H9 (cell line): ENCODE results near the gene NGF. TPM values are rescaled to one million over a fixed set of nuclear protein-coding genes. Genes with fewer than 3 reads are reported as not detected.

ENCODE experiments used
- DNase-seq: peaks from one replicate; pipeline ENCODE4 v3.0.0-alpha.2; 2017
- H2AFZ ChIP-seq: one replicate; pipeline ENCODE4 v1.6.1; 2013; ENCODE audit warnings: mild to moderate bottlenecking, low read length, control low read depth, moderate library complexity
- H2AK5ac ChIP-seq: 2 replicates; pipeline ENCODE4 v1.6.1; 2013; ENCODE audit warnings: low read length, control low read depth, mixed read lengths; ENCODE audit not compliant: insufficient read length
- H2BK120ac ChIP-seq: one replicate; pipeline ENCODE4 v1.6.1; 2013; ENCODE audit warnings: low read depth, mild to moderate bottlenecking, low read length, control low read depth, inconsistent platforms; ENCODE audit not compliant: poor library complexity, severe bottlenecking
- H2BK12ac ChIP-seq: 2 replicates; pipeline ENCODE4 v1.6.1; 2013; ENCODE audit warnings: low read length, control low read depth, mixed read lengths, low read depth; ENCODE audit not compliant: insufficient read length
- H2BK15ac ChIP-seq: 2 replicates; pipeline ENCODE4 v1.6.1; 2013; ENCODE audit warnings: low read depth, low read length, control low read depth
- H2BK20ac ChIP-seq: one replicate; pipeline ENCODE4 v1.6.1; 2013; ENCODE audit warnings: low read depth, mild to moderate bottlenecking, low read length, control low read depth, inconsistent platforms; ENCODE audit not compliant: poor library complexity, severe bottlenecking
- H2BK5ac ChIP-seq: 2 replicates; pipeline ENCODE4 v1.6.1; 2013; ENCODE audit warnings: low read length, control low read depth, mixed read lengths; ENCODE audit not compliant: insufficient read length
- H3K14ac ChIP-seq: 2 replicates; pipeline ENCODE4 v1.6.1; 2013; ENCODE audit warnings: low read length, control low read depth; ENCODE audit not compliant: insufficient read depth
- H3K18ac ChIP-seq: 2 replicates; pipeline ENCODE4 v1.6.1; 2013; ENCODE audit warnings: low read depth, mild to moderate bottlenecking, mixed read lengths, low read length, control low read depth; ENCODE audit not compliant: insufficient read length
- H3K23ac ChIP-seq: 2 replicates; pipeline ENCODE4 v1.6.1; 2013; ENCODE audit warnings: low read length, control low read depth, mixed read lengths, low read depth; ENCODE audit not compliant: insufficient read length
- H3K23me2 ChIP-seq: 2 replicates; pipeline ENCODE4 v1.6.1; 2013; ENCODE audit warnings: low read depth, mild to moderate bottlenecking, mixed read lengths, low read length, control low read depth; ENCODE audit not compliant: insufficient read length, poor library complexity, severe bottlenecking
- H3K27ac ChIP-seq: 2 replicates; pipeline ENCODE4 v1.5.1; 2013; ENCODE audit warnings: low read length, control low read depth, mixed read lengths, low read depth; ENCODE audit not compliant: insufficient read length
- H3K27me3 ChIP-seq: 2 replicates; pipeline ENCODE4 v1.6.1; 2013; ENCODE audit warnings: low read length, control low read depth, inconsistent platforms; ENCODE audit not compliant: insufficient read depth
- H3K4ac ChIP-seq: 2 replicates; pipeline ENCODE4 v1.6.1; 2013; ENCODE audit warnings: low read depth, mild to moderate bottlenecking, control low read depth, inconsistent platforms, low read length, moderate library complexity
- H3K4me1 ChIP-seq: 2 replicates; pipeline ENCODE4 v1.6.1; 2013; ENCODE audit warnings: low read length, control low read depth, inconsistent platforms; ENCODE audit not compliant: insufficient read depth
- H3K4me2 ChIP-seq: 2 replicates; pipeline ENCODE4 v1.6.1; 2013; ENCODE audit warnings: low read length, control low read depth, mixed read lengths; ENCODE audit not compliant: insufficient read length, insufficient read depth
- H3K56ac ChIP-seq: 2 replicates; pipeline ENCODE4 v1.6.1; 2013; ENCODE audit warnings: low read depth, mild to moderate bottlenecking, mixed read lengths, low read length, control low read depth; ENCODE audit not compliant: insufficient read length
- H3K79me1 ChIP-seq: 2 replicates; pipeline ENCODE4 v1.6.1; 2013; ENCODE audit warnings: low read depth, mild to moderate bottlenecking, moderate library complexity, low read length, control low read depth, inconsistent platforms; ENCODE audit not compliant: insufficient read depth, poor library complexity, severe bottlenecking
- H3K79me2 ChIP-seq: 2 replicates; pipeline ENCODE4 v1.6.1; 2013; ENCODE audit warnings: low read length, control low read depth, inconsistent platforms; ENCODE audit not compliant: insufficient read depth
- H3K9ac ChIP-seq: 2 replicates; pipeline ENCODE4 v1.6.1; 2013; ENCODE audit warnings: low read length, control low read depth, mixed read lengths; ENCODE audit not compliant: insufficient read length; ENCODE audit errors: extremely low read depth
- H3K9me3 ChIP-seq: one replicate; pipeline ENCODE4 v1.6.1; 2013; ENCODE audit warnings: low read depth, low read length, inconsistent platforms; ENCODE audit not compliant: control insufficient read depth
- H3T11ph ChIP-seq: one replicate; pipeline ENCODE4 v1.6.1; 2013; ENCODE audit warnings: mild to moderate bottlenecking, low read length, control low read depth, inconsistent platforms
- H4K20me1 ChIP-seq: one replicate; pipeline ENCODE4 v1.6.1; 2013; ENCODE audit not compliant: control insufficient read depth, insufficient read length, insufficient read depth
- H4K5ac ChIP-seq: 2 replicates; pipeline ENCODE4 v1.6.1; 2013; ENCODE audit warnings: low read depth, mild to moderate bottlenecking, mixed read lengths, low read length, control low read depth; ENCODE audit not compliant: insufficient read length
- H4K8ac ChIP-seq: replicated peaks from 2 replicates; pipeline ENCODE4 v1.6.1; 2013; ENCODE audit warnings: low read length, control low read depth, mixed read lengths, low read depth; ENCODE audit not compliant: insufficient read length
- H4K91ac ChIP-seq: 2 replicates; pipeline ENCODE4 v1.6.1; 2013; ENCODE audit warnings: low read depth, mild to moderate bottlenecking, moderate library complexity, mixed read lengths, low read length, control low read depth; ENCODE audit not compliant: insufficient read length
- H3K27ac Mint-ChIP-seq, 3 experiments: 2 replicates in 2 of 3; 3 replicates in 1 of 3; pipeline ENCODE4 v1.8.0; 2020 to 2021; ENCODE audit warnings: mixed read lengths in 3 of 3, mild to moderate bottlenecking in 1 of 3, moderate library complexity in 1 of 3
- H3K27me3 Mint-ChIP-seq: 2 replicates; pipeline ENCODE4 v1.8.0; 2021; ENCODE audit warnings: low read depth, mild to moderate bottlenecking, moderate library complexity, mixed read lengths
- H3K36me3 Mint-ChIP-seq, 3 experiments: 2 replicates in 2 of 3; 3 replicates in 1 of 3; pipeline ENCODE4 v1.8.0; 2020 to 2021; ENCODE audit warnings: low read depth in 3 of 3, mixed read lengths in 3 of 3; ENCODE audit not compliant: insufficient read depth in 1 of 3
- H3K4me1 Mint-ChIP-seq, 2 experiments: 2 replicates each; pipeline ENCODE4 v1.8.0; 2020; ENCODE audit warnings: mixed read lengths in 2 of 2
- H3K4me3 Mint-ChIP-seq, 2 experiments: 2 replicates in 1 of 2; 3 replicates in 1 of 2; pipeline ENCODE4 v1.8.0; 2020 to 2021; ENCODE audit warnings: mild to moderate bottlenecking in 2 of 2, mixed read lengths in 2 of 2, moderate library complexity in 1 of 2
- H3K9me3 Mint-ChIP-seq, 2 experiments: 2 replicates in 1 of 2; 3 replicates in 1 of 2; pipeline ENCODE4 v1.8.0; 2020; ENCODE audit warnings: mild to moderate bottlenecking in 2 of 2, mixed read lengths in 2 of 2, moderate library complexity in 1 of 2
- CTCF ChIP-seq: fragments of 200-600 bp; sonication (generic); conservative IDR thresholded peaks from 3 replicates; pipeline ENCODE4 v1.8.0; 2021; ENCODE audit warnings: antibody characterized with exemption, mild to moderate bottlenecking
- WGBS: extraction: QIAGEN DNeasy Blood & Tissue Kit; methylation state at CpG from one replicate; pipeline ENCODE4 v1.1.7; 2013; ENCODE audit warnings: missing lambda C conversion rate, low lambda C conversion rate, mixed read lengths; ENCODE audit not compliant: insufficient read length; ENCODE audit errors: extremely low coverage; 5-methylcytosine and 5-hydroxymethylcytosine counted together
- total RNA-seq: library from RNA; stranded (reverse); gene quantifications from 2 replicates; pipeline ENCODE4 v1.2.1, GENCODE V29; 2021

Gene NGF
- total RNA-seq, 1 experiment from 2014 or later = 0.22 TPM

DNA sequence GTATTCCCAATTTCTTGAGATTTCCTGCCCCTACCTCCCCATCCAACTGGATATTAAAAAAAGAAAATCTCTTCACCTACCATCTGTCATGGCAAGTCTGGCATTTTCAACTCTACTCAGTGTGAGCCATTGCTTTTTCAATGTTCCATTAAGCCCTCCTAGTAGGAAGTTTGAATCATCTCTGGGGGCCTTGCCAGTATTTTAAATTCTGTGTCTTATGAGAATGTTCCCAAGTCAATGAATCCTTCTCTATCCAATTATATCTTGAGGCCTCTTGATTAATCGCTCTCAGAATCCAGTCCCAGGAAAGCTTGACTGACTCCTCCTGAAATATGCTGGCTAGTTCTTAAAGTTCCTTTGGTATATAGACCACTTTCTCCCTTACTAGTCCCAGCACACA lies 91.5 kb downstream of the NGF start:
- DNase-seq = no peak
- no peak overlapping the region for H4K8ac ChIP-seq
- no peaks in the 10 kb centered on the region for H3K27me3 ChIP-seq
- no peaks in the 10 kb centered on the region for H4K20me1 ChIP-seq
- H2BK15ac ChIP-seq = no peak overlapping the region
- H3T11ph ChIP-seq = no peak overlapping the region
- H3K9me3 ChIP-seq = no peaks in the 10 kb centered on the region
- H3K4me1 ChIP-seq = no peaks in the 10 kb centered on the region
- no peaks in the 10 kb centered on the region for H3K79me1 ChIP-seq
- H2BK120ac ChIP-seq = no peak overlapping the region
- TF ChIP-seq CTCF = no peak
- H2BK20ac ChIP-seq = no peak overlapping the region
- Mint-ChIP-seq H3K9me3 (peaks cover 5 to 17% of the 10 kb centered on the region in 2 experiments; a peak in 3 of 5 replicates), H3K27me3 (peaks cover 1% of the 10 kb centered on the region; the same call in 1 of the 2 replicates), H3K4me3 (no peak overlapping the region), H3K4me1 (no peaks in the 10 kb centered on the region), H3K36me3 (peaks cover 0 to 10% (median 0%) of the 10 kb centered on the region in 3 experiments; a peak in 2 of 7 replicates), H3K27ac (no peak overlapping the region)
- H3K27ac ChIP-seq = no peak overlapping the region
- no peak overlapping the region for H3K4ac ChIP-seq
- H2AK5ac ChIP-seq = no peak overlapping the region
- no peaks in the 10 kb centered on the region for H3K79me2 ChIP-seq
- no peak overlapping the region for H4K91ac ChIP-seq
- no peak overlapping the region for H2BK5ac ChIP-seq
- no peak overlapping the region for H3K56ac ChIP-seq
- no peak overlapping the region for H2AFZ ChIP-seq
- H3K9ac ChIP-seq = no peak overlapping the region
- H3K23ac ChIP-seq = no peak overlapping the region
- no peak overlapping the region for H3K14ac ChIP-seq
- no peak overlapping the region for H3K4me2 ChIP-seq
- H3K23me2 ChIP-seq = no peaks in the 10 kb centered on the region
- no CpG with 5 or more reads among the region's 1 CpG for WGBS
- H4K5ac ChIP-seq = no peak overlapping the region
- no peak overlapping the region for H2BK12ac ChIP-seq
- H3K18ac ChIP-seq = no peak overlapping the region
